ENCODE results near the gene GCNA. TPM values are rescaled to one million over a fixed set of nuclear protein-coding genes. Genes with fewer than 3 reads are reported as not detected.
"Not testable (repeated sequence)": the region's sequence is repeated elsewhere in the genome, so short reads cannot be mapped to it uniquely, and the experiment has no call there.

GCNA gene
- polyA plus RNA-seq, 1 experiment = 2.4 TPM

DNA sequence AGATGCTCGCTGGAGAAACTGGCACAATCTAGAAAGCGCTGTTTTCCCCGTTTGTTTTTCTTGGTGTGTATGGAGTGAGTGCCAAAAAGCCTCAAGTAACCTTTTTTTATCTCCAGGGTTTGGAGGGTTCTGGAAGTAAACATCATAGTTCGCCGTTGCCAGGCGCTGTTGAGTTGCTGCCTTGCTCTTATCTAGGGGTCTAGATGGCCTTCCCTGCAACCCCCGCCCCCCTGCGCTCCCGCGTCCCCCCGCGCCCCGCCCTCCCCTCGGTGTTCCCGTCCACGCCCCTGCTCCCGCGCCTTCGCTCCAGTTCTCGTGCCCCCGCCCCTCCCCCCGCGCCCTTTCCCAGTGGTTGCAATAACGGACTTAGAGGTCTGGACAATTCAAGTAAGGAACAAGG is 555 bp upstream of the GCNA start:
- ChIA-PET POLR2A (no interaction called here), CTCF (no interaction called here)
- Histone ChIP-seq H3K27me3 (ENCODE audit: control insufficient read depth, insufficient read depth, low read length) (no peaks in the 10 kb centered on the region), H3K36me3 (ENCODE audit: control insufficient read depth, insufficient read depth, low read length) (peaks cover 5% of the 10 kb centered on the region), H3K4me3 (ENCODE audit: low read depth, low read length) (no peak overlapping the region)
- DNase-seq (ENCODE audit: low read depth) = no peak
- TF ChIP-seq, protein P1, sequence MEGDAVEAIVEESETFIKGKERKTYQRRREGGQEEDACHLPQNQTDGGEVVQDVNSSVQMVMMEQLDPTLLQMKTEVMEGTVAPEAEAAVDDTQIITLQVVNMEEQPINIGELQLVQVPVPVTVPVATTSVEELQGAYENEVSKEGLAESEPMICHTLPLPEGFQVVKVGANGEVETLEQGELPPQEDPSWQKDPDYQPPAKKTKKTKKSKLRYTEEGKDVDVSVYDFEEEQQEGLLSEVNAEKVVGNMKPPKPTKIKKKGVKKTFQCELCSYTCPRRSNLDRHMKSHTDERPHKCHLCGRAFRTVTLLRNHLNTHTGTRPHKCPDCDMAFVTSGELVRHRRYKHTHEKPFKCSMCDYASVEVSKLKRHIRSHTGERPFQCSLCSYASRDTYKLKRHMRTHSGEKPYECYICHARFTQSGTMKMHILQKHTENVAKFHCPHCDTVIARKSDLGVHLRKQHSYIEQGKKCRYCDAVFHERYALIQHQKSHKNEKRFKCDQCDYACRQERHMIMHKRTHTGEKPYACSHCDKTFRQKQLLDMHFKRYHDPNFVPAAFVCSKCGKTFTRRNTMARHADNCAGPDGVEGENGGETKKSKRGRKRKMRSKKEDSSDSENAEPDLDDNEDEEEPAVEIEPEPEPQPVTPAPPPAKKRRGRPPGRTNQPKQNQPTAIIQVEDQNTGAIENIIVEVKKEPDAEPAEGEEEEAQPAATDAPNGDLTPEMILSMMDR (IDR thresholded peaks at IDR 0.05; ENCODE audit: insufficient read depth, low read depth, low read length) = no peak

DNA sequence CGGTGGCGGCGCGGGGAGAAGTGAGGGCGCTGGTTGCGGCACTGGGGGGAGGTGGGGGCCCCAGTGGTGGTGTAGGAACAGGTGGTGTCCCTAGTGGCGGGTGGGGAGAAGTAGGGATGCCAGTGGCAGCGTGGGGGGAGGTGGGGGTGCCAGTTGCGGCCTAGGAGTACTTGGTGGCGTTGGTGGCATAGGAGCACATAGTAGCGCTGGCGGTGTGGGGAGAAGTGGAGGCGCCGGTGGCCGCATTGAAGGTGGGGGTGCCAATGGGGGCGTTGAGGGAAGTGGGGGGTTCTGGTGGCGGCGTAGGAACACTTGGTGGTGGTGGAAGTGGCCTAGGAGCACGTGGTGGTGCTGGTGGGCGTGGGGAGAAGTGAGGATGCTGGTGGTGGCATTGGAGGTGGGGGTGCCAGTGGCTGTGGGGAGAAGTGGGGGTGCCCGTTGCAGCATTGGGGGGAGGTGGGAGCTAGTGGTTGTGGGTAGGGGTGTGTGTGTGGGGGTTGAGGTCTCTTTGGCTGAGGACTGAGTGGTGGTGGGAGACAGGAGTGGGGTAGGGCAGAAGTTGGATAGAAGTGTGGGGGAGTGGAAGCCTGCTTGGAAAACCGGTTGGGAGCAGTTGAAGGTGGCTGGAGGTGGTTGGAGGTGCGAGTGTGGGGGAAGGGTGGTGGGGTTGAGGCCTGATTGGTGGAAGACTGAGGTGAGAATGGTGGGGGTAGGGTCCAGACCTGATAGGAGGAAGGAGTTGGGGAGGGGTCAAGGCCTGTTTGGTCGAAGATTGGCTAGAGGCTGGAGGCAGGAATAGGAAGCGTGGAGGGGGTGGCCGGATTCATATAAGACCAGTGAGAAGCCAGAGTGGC is 1.1 kb downstream of the GCNA start:
- ChIA-PET CTCF (no interaction called here), POLR2A (no interaction called here)
- Histone ChIP-seq H3K27me3 (ENCODE audit: control insufficient read depth, insufficient read depth, low read length) (no peaks in the 10 kb centered on the region), H3K36me3 (ENCODE audit: control insufficient read depth, insufficient read depth, low read length) (peaks cover 3% of the 10 kb centered on the region), H3K4me3 (ENCODE audit: low read depth, low read length) (no peak overlapping the region)
- DNase-seq (ENCODE audit: low read depth) = no peak
- TF ChIP-seq, protein P1 (IDR thresholded peaks at IDR 0.05; ENCODE audit: insufficient read depth, low read depth, low read length) = no peak

DNA sequence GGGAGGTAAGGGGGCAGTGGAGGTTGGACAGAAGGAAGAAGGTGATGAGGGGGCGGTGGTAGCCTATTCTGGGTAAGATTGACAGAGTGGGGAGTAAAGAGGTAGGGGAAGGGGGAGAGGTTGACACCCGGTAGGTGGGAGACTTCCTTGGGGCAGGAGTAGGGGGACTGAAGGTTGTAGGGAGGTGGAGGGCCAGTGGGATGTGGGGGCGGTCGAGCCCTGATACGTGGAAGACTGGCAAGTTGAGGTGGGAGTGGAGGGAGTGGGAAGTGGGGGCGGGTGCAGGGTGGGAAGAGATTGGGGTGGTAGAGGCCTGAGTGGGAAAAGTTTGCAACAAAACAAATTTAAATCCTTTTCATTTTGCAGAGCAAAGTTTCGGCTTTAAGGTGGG is 1.7 kb downstream of the GCNA start:
- TF ChIP-seq, protein P1 (IDR thresholded peaks at IDR 0.05; ENCODE audit: insufficient read depth, low read depth, low read length) = no peak
- ChIA-PET POLR2A (no interaction called here), CTCF (no interaction called here)
- H3K27me3 ChIP-seq (ENCODE audit: control insufficient read depth, insufficient read depth, low read length) = no peaks in the 10 kb centered on the region
- no peak overlapping the region for H3K4me3 ChIP-seq (ENCODE audit: low read depth, low read length)
- DNase-seq (ENCODE audit: low read depth) = no peak
- peaks cover 3% of the 10 kb centered on the region for H3K36me3 ChIP-seq (ENCODE audit: control insufficient read depth, insufficient read depth, low read length)

DNA sequence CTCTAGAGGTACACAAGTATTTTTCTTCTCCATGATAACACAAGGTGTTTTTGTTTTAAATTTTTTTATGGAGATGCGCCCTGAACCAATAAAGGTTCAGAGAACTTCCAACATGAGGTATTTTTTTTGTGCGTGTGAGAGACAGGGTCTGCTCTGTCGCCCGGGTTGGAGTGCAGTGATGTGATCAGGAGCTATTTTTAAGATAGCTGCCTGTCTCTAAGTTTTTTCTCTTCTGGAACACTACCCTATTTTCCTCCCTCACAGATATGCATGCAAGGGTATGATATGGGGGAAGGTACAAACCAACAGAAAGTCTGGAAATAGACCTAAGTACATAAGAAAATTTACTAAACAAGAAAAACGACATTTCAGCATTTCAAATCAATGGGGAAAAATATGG is 3.0 kb downstream of the GCNA start:
- CTCF ChIA-PET = no interaction called here
- POLR2A ChIA-PET = no interaction called here

DNA sequence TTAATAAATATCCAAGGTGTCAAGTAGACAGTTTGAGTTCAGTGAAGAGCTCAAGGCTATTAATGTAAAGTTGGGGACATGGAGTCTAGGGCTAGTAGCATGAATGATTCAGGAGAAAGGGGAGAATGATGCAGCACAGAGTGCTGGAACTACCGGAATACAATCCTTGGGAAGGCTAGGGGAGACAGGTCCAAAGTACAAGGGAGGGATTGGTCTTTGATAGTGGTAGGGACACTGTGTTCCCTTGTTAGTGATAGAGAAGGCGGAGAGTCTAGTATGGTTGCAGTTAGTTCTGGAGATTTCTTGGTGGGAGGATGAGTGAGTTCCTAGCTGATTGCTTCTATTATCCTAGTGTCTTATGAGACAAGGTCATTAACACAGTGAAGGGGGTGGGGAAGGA is 8.7 kb downstream of the GCNA start:
- CTCF ChIA-PET = no interaction called here
- TF ChIP-seq, protein P1 (IDR thresholded peaks at IDR 0.05; ENCODE audit: insufficient read depth, low read depth, low read length) = no peak
- H3K27me3 ChIP-seq (ENCODE audit: control insufficient read depth, insufficient read depth, low read length) = no peaks in the 10 kb centered on the region
- DNase-seq (ENCODE audit: low read depth) = no peak
- no peak overlapping the region for H3K4me3 ChIP-seq (ENCODE audit: low read depth, low read length)
- no peaks in the 10 kb centered on the region for H3K36me3 ChIP-seq (ENCODE audit: control insufficient read depth, insufficient read depth, low read length)
- POLR2A ChIA-PET = no interaction called here

More for the DNA sequence above, 3.0 kb downstream of the GCNA start:
- Histone ChIP-seq H3K36me3 (ENCODE audit: control insufficient read depth, insufficient read depth, low read length) (peaks cover 3% of the 10 kb centered on the region), H3K4me3 (ENCODE audit: low read depth, low read length) (no peak overlapping the region), H3K27me3 (ENCODE audit: control insufficient read depth, insufficient read depth, low read length) (no peaks in the 10 kb centered on the region)
- TF ChIP-seq, protein P1 (IDR thresholded peaks at IDR 0.05; ENCODE audit: insufficient read depth, low read depth, low read length) = no peak
- no peak for DNase-seq (ENCODE audit: low read depth)

DNA sequence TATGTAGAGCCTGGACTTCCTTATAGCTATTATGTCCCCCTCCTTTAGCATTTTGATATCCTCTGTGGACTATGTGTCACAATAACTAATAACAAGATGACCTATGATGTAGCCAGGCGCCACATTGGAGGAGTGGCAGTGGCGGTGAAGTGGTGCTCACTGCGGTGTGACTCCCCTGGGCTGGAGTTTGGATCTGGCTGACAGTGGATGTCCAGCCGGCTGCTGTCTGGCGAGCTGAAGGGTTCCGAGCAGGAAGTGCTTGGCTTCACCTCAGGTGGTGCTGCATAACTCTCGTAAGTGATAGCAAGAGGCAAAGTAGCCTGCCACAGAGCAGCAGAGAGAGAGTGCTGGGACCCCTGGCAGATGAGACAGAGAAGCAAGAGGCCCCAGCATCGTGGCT is 15.0 kb downstream of the GCNA start:
- POLR2A ChIA-PET; H3K36me3 ChIP-seq (ENCODE audit: control insufficient read depth, insufficient read depth, low read length); CTCF ChIA-PET; DNase-seq (ENCODE audit: low read depth); H3K27me3 ChIP-seq (ENCODE audit: control insufficient read depth, insufficient read depth, low read length); H3K4me3 ChIP-seq (ENCODE audit: low read depth, low read length): not testable (repeated sequence)
